ENCODE results near the gene TPCN1. TPM values are rescaled to one million over a fixed set of nuclear protein-coding genes. Genes with fewer than 3 reads are reported as not detected.

Gene TPCN1
- total RNA-seq, 1 experiment from 2014 or later: 13.5 TPM

DNA sequence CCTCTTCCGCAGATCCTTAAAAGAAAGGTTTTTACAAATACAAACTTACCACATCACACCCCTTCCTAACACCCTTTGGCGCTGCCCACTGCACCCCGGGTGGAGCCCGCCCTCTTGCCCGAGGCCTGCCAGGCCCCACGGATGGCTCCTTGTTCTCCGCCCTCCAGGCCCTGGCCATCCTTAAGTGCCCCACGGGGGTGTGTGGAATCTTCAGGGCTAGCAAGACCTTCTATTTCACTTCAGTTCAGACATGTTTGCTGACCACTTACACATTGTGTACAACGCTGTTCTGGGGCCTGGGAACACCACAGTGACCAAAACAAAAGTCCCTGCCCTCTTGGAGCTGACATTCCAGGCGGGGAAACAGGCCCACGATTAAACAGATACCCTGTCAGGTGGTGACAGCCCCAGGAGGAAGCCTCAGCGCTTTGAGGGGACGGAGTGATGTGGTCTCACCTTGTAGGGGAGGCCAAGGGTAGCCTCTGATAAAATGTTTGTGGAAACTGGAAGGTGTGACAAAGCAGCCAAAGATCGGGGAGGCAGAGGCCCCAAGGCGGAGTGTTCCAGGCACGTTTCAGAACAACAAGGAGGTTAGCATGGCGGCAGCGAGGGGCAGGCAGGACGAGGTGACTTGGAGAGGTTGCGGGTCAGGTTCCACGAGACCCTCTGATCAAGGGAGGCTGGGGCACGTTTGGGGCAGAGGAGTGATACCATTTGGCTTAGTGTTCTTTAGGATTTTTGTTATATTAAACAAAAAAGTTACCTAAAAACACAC is 27.0 kb downstream of the TPCN1 start:
- Histone ChIP-seq H2BK5ac (ENCODE audit: insufficient read length, low read length) (no peak overlapping the region), H3K27me3 (ENCODE audit: insufficient read depth, low read length) (no peaks in the 10 kb centered on the region), H2BK12ac (ENCODE audit: insufficient read length, low read depth, low read length) (peak overlapping the region; percentile 22), H2AK5ac (ENCODE audit: insufficient read length, low read length) (no peak overlapping the region), H3K9ac (ENCODE audit: extremely low read depth, insufficient read length, low read length) (no peak overlapping the region), H4K20me1 (ENCODE audit: control insufficient read depth, insufficient read depth, insufficient read length) (no peaks in the 10 kb centered on the region), H3K23me2 (ENCODE audit: insufficient read length, low read depth, low read length, poor library complexity, severe bottlenecking) (no peaks in the 10 kb centered on the region), H3K4me1 (ENCODE audit: insufficient read depth, low read length) (peaks cover 9% of the 10 kb centered on the region; the same call in 1 of the 2 replicates), H3K56ac (ENCODE audit: insufficient read length, low read depth, low read length) (no peak overlapping the region), H4K5ac (ENCODE audit: insufficient read length, low read depth, low read length) (no peak overlapping the region), H3K27ac (ENCODE audit: insufficient read length, low read depth, low read length) (no peak overlapping the region), H3K4me2 (ENCODE audit: insufficient read depth, insufficient read length, low read length) (no peak overlapping the region), H3K14ac (ENCODE audit: insufficient read depth, low read length) (no peak overlapping the region), H4K8ac (replicated peaks; ENCODE audit: insufficient read length, low read depth, low read length) (no peak overlapping the region), H2AFZ (ENCODE audit: low read length) (no peak overlapping the region), H3K23ac (ENCODE audit: insufficient read length, low read depth, low read length) (no peak overlapping the region), H2BK120ac (ENCODE audit: low read depth, low read length, poor library complexity, severe bottlenecking) (no peak overlapping the region), H4K91ac (ENCODE audit: insufficient read length, low read depth, low read length) (no peak overlapping the region), H2BK20ac (ENCODE audit: low read depth, low read length, poor library complexity, severe bottlenecking) (no peak overlapping the region), H3K4ac (ENCODE audit: low read depth, low read length) (no peak overlapping the region), H2BK15ac (ENCODE audit: low read depth, low read length) (no peak overlapping the region), H3K79me1 (ENCODE audit: insufficient read depth, low read depth, low read length, poor library complexity, severe bottlenecking) (no peaks in the 10 kb centered on the region), H3K79me2 (ENCODE audit: insufficient read depth, low read length) (no peaks in the 10 kb centered on the region), H3K9me3 (ENCODE audit: control insufficient read depth, low read depth, low read length) (no peaks in the 10 kb centered on the region), H3K18ac (ENCODE audit: insufficient read length, low read depth, low read length) (no peak overlapping the region), H3T11ph (ENCODE audit: low read length) (no peak overlapping the region)
- Mint-ChIP-seq H3K36me3 (ENCODE audit: insufficient read depth in 1 of 3, low read depth in 3 of 3) (peaks cover 0 to 10% (median 2%) of the 10 kb centered on the region in 3 experiments; a peak in 2 of 7 replicates), H3K4me3 (no peak overlapping the region), H3K4me1 (peaks cover 42 to 46% of the 10 kb centered on the region in 2 experiments), H3K27me3 (ENCODE audit: low read depth) (no peaks in the 10 kb centered on the region; the same call in none of the 2 replicates), H3K9me3 (no peaks in the 10 kb centered on the region), H3K27ac (peak overlapping the region; percentile 6 to 62 (median 14); a peak in 5 of 7 replicates)
- DNase-seq: no peak
- WGBS (ENCODE audit: extremely low coverage, insufficient read length, low lambda C conversion rate): no CpG with 5 or more reads among the region's 22 CpGs
- TF ChIP-seq, protein P1, sequence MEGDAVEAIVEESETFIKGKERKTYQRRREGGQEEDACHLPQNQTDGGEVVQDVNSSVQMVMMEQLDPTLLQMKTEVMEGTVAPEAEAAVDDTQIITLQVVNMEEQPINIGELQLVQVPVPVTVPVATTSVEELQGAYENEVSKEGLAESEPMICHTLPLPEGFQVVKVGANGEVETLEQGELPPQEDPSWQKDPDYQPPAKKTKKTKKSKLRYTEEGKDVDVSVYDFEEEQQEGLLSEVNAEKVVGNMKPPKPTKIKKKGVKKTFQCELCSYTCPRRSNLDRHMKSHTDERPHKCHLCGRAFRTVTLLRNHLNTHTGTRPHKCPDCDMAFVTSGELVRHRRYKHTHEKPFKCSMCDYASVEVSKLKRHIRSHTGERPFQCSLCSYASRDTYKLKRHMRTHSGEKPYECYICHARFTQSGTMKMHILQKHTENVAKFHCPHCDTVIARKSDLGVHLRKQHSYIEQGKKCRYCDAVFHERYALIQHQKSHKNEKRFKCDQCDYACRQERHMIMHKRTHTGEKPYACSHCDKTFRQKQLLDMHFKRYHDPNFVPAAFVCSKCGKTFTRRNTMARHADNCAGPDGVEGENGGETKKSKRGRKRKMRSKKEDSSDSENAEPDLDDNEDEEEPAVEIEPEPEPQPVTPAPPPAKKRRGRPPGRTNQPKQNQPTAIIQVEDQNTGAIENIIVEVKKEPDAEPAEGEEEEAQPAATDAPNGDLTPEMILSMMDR (conservative IDR thresholded peaks at IDR 0.05): no peak

Data from H9 (cell line).